HK-2 (cell line): ENCODE measurements around the gene FAAP20.

ENCODE experiments used
- DNase-seq: peaks from one replicate; pipeline ENCODE4 v3.0.0-alpha.2; 2018; ENCODE audit not compliant: unreplicated experiment

FAAP20 gene

GRCh38 chr1:2195785-2196184, 1.2 kb upstream of the FAAP20 start:
- DNase-seq, result no peak

- DNase-seq, result peak; percentile 92
Observed at GRCh38 chr1:2194898-2195673, 514 bp upstream of the FAAP20 start.

GRCh38 chr1:2193514-2194281, 874 bp downstream of the FAAP20 start:
- peak; percentile 55 for DNase-seq

- DNase-seq, result no peak
Observed at GRCh38 chr1:2192031-2192995, 2.3 kb downstream of the FAAP20 start.

GRCh38 chr1:2190491-2190976, 4.0 kb downstream of the FAAP20 start:
- DNase-seq, result no peak

- DNase-seq, result peak; percentile 97
Observed at GRCh38 chr1:2189459-2190425, 4.8 kb downstream of the FAAP20 start.

- no peak for DNase-seq
Observed at GRCh38 chr1:2188336-2188735, 6.2 kb downstream of the FAAP20 start.

- no peak for DNase-seq
Observed at GRCh38 chr1:2187619-2188018, 7.0 kb downstream of the FAAP20 start.

GRCh38 chr1:2186901-2187300, 7.7 kb downstream of the FAAP20 start:
- no peak for DNase-seq

- no peak for DNase-seq
Observed at GRCh38 chr1:2185880-2186855, 8.4 kb downstream of the FAAP20 start.

GRCh38 chr1:2184934-2185333, 9.6 kb downstream of the FAAP20 start:
- no peak for DNase-seq

- DNase-seq, result no peak
Observed at GRCh38 chr1:2184531-2184930, 10.0 kb downstream of the FAAP20 start.

GRCh38 chr1:2183937-2184334, 10.6 kb downstream of the FAAP20 start:
- no peak for DNase-seq

GRCh38 chr1:2182376-2182775, 12.2 kb downstream of the FAAP20 start:
- no peak for DNase-seq

GRCh38 chr1:2181752-2182151, 12.8 kb downstream of the FAAP20 start:
- DNase-seq, result no peak

GRCh38 chr1:2181271-2181670, 13.3 kb downstream of the FAAP20 start:
- no peak for DNase-seq

GRCh38 chr1:2180297-2181245, 14.0 kb downstream of the FAAP20 start:
- DNase-seq, result peak; percentile 54

- no peak for DNase-seq
Observed at GRCh38 chr1:2179283-2180013, 15.1 kb downstream of the FAAP20 start.
